NCI-H2081 treated with DMSO at 0.1 percent for 48 hours (cell line): Measurements from ENCODE around the gene TYMP.
"Not testable (repeated sequence)": the region's sequence is repeated elsewhere in the genome, so short reads cannot be mapped to it uniquely, and the experiment has no call there.

Source experiments
- DNase-seq: peaks from one replicate; lab custom pipeline; 2025; lab: John Stamatoyannopoulos, UW

The TYMP gene

DNA sequence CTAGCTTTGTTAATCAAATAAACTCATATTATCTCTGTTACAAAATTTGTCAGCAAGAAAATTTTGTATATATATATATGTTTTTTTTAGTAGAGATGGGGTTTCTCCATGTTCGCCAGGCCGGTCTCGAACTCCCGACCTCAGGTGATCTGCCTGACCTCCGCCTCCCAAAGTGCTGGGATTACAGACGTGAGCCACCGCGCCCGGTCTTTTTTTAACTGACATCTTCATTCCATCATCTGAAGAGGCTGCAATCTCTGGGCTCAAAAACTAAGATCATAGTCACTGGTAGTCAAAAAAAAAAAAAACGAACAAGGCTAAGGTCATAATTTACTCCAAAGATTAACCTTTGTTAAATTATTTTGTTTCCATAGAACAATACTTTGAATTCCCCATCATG, 10.6 kb upstream of the TYMP start:
- DNase-seq, result no peak

DNA sequence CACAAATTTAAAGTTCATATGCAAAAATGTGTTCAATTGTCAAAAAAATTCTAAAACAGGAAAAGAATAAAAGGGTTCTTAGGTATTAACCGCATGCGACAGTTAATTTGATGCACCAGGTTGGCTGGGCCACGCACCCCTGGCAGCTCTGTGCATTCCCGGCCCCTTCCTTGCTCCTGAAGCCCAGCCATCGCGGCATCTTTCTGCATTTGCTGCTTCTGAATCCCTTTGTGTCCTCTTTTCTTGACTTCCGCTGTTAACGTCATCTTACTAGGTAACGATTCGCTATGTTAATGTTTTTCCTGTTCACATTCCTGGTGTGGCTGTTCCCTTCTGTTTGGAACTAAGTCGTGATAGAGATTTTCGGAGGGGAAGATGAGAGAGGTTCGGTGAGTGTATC, 8.0 kb upstream of the TYMP start:
- no peak for DNase-seq

DNA sequence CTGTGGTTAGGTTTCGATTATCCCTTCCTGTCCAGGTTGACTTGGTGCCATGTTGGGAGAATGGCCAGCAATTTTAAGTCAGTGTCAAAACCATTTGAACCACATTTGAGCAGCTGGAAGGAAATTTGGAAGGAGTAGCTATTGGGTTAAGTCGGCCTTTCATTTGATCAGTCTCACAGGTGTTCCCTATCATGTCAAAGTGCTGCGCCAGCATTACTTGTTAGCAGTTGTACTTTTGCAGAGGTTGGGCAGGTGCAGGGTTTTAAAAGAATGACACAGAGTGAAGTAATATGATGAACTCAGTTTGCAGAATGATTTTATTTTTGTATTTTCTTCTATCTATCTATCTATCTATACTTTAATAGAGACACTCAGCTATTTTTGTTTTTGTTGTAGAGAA, 6.4 kb upstream of the TYMP start:
- no peak for DNase-seq

DNA sequence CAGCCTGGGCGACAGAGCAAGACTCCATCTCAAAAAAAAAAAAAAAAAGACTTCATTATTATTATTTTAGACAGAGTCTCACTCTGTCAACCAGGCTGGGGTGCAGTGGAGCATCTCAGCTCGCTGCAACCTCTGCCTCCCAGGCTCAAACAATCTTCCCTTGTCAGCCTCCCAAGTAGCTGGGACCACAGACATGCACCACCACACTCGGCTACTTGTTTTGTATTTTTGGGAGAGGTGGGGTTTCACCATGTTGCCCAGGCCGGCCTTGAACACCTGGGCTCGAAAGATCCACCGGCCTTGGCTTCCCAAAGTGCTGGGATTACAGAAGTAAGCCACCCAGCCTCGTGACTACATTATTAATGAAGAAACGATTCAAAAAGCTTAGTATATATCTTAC, 5.3 kb upstream of the TYMP start:
- no peak for DNase-seq

DNA sequence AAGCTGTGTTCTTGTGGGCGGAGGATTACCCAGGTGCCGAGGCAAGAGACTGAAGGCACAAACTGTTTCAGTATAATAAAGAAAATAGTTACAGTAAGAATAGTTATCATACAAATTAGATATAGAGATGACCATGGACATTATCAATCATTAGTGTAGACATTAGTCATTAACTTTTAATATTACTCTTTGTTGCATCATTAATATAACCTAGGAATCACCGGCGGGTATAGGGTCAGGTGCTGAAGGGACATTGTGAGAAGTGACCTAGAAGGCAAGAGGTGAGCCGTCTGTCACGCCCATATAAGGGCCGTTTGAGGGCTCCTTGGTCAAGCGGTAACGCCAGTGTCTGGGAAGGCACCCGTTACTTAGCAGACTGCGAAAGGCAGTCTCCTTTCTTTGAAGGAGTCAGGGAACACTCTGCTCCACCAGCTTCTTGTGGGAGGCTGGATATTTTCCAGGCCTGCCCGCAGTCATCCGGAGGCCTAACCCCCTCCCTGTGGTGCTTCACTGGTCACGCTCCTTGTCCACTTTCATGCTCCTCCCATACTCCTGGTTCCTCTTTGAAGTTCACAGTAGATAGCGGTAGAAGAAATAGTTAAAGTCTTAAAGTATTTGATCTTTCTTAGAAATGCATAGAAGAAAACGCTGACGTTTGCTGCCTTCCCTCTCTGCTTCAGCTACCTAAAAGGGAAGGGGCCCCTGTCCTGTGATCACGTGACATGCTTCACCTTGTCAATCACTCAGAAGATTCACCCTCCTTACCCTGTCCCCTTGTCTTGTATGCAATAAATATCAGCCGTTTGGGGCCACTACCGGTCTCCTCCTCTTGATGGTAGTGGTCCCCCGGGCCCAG, 4.3 kb upstream of the TYMP start:
- not testable (repeated sequence) for DNase-seq

DNA sequence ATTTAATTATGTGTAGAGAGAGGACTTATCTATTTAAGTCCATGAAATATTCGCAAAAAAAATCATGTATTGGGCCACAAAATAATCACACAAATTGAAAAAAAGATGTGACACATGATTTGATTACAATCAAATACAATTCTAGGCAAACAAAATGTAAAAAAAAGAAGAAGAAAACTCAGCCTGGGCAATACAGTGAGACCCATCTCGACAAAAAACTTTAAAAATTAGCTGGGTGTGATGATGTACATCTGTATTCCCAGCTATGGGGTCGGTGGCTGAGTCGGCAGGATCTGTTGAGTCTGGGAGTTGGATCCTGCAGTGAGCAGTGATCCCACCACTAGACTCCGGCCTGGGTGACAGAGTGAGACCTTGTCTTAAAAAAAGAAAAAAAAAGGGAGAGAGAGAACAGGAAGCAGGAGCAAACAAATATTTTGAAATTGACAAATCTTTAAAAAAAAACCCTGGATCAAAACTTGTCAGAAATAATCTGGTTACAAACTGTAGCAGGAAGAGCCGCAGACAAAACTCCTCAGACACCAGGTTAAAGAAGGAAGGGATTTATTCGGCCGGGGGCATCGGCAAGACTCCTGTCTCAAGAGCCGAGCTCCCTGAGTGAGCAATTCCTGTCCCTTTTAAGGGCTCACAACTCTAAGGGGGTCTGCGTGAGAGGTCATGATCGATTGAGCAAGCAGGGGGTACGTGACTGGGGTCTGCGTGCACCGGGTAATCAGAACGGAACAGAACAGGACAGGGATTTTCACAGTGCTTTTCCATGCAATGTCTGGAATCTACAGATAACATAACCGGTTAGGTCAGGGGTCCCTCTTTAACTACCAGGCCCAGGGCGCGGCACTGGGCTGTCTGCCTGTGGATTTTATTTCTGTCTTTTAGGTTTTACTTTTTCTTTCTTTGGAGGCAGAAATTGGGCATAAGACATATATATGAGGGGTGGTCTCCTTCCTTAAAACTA, 3.3 kb upstream of the TYMP start:
- DNase-seq, result no peak

DNA sequence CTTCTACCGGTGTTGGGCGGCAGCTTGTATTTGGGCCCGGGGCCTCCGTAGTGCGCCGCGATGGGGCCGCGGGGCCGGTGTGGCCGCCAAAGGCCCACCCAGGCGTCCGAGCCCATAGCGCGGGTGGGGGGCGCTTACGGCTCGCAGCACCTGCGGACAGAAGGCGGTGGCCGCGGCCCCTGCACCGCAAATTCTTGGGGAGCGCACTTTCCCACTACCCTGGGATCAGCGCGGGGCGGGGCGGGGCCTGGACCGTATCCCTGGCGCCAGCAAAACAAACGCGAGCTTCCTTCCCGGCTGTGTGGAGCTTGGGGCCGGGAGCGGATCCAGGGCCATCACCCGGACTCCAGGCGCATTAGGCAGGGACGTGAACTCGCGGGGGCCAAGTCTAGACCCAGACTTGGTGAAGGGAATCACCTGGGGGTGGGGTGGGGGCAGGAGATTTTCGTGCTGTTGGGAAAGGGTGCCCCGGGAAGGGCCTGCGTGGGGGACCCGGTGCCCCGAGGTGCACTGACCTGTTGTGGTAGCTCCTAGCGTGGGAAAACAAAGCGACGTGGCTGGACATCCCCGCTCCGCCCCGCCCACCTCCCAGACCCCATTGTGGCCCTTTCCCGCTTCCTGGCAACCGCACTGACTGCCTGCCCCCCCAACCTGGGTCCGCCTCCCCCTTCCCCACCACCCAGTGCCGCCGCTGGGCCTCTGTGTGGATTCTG, 2.3 kb upstream of the TYMP start:
- no peak for DNase-seq

DNA sequence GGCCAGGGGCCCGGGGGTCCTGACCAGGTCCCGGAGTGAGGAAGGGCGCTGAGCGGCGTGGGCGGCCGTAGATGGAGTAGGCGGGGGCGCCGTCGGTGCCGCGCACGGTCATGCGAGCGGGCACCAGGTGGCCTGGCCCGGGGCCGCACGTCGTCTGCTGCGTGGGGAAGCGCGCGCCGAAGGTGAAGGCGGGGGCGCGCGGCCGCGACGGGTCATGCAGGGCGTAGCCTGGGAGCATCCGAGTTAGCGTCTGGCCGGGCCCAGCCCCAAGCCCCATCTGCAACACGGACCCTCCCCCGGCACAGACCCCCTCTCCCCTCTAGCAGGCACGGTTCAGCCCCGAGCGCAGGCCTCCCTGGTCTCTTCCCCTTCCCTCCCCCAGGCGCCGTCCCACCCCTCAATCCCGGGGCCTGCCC, 1.7 kb upstream of the TYMP start:
- no peak for DNase-seq

DNA sequence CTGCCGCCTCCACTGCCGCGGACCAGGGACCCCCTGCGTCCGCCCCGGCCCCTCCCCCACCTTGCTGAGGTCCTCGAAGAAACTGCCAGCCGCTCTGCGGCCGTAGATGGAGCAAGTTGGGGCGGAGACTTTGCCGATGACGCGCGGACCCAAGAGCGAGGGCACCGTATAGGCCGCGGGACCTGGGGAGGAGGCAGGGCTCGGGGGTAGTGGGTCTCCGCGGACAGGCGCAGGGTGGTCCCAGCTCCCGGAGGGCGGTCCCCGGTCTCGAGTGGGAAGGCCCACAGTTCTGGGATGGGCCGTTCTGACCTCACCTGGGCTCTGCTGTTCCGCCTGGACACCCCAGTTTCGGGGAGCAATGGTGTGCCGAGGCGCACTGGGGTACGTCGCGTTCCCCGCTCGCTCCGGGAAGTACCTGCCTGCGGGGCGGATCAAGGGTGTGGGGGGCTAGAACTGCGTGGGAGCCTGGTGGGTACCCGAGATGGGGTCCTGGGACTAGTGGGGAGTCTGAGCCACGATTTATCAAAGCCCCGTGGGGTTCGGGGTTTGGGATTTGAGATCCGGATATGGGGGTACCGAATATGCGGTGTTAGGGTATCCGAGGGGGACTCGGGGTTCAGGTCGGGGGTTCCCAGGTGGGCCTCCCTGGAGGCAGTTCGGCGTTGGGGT, 1.2 kb upstream of the TYMP start:
- no peak for DNase-seq

DNA sequence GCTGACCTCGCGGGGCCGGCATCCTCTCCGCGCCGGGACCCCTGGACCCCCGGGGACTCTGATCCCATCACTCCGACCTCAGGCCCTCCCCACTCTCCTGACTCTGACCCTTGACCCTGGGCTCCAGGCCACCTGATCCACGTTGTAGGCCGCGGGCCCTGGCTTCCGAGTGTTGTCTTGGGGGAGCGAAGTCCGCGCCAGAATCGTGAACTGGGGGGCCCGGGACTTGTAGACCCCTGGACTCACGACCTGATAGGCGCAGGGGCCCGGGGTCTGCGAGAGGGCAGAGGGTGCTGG, 716 bp upstream of the TYMP start:
- DNase-seq, result no peak

DNA sequence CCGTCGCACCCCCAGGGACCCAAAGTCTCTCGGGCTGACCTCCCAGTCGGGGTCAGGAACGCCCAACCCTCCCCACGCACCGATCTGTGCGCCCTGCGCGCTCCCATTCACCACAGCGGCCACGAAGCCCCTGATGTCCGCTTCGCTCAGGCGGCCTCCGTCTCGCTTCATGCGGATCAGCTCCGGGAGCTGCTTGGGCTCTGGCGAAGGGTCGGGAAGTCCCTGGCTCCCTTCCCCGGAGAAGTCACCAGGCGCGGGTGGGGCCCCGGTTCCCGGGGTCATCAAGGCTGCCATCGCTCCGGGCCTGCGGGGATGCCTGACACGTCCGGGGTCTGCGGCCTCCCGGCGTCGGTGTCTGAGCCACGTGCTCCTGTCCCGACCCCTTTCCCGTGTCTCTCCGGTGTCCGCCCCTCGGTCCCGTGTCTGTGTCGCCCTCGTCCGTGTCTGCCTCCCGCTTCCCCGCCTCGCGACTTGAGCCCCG, 356 bp downstream of the TYMP start:
- DNase-seq, result no peak

DNA sequence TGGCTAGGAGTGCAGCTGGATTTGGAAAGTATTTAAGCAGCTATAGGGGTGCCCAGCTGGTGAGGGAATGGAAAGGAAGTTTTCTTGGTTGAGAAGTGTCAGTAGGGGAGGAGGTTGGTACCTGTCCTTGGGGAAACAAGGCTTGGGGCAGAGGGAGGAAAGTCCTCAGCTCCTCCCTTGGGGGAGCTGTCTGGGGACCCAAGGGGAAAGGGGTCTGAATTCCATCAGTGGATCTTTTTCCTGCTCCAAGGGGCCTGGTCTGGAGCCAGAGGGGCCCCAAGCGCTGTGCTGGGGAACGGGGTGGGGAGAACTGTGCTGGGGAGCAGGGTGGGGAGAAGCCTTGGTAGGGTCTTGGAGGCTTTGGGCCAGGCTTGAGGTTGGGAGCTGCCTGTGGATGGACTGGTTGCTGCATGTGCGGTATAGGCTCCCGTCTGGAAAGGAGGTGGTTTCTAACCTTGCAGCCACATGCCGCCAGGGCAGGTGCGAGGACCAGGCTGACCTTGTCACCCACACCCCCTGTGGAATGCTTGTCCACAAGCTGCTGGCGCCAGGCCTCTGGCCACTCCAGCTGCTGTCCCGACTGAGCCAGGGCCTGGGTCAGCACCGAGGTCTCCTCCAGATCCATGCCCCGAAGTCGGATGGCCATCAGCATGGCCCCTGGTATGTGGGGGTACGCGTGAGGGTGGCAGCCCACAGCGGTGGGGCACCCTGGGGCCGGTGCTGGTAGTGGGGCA, 963 bp downstream of the TYMP start:
- DNase-seq, result no peak

DNA sequence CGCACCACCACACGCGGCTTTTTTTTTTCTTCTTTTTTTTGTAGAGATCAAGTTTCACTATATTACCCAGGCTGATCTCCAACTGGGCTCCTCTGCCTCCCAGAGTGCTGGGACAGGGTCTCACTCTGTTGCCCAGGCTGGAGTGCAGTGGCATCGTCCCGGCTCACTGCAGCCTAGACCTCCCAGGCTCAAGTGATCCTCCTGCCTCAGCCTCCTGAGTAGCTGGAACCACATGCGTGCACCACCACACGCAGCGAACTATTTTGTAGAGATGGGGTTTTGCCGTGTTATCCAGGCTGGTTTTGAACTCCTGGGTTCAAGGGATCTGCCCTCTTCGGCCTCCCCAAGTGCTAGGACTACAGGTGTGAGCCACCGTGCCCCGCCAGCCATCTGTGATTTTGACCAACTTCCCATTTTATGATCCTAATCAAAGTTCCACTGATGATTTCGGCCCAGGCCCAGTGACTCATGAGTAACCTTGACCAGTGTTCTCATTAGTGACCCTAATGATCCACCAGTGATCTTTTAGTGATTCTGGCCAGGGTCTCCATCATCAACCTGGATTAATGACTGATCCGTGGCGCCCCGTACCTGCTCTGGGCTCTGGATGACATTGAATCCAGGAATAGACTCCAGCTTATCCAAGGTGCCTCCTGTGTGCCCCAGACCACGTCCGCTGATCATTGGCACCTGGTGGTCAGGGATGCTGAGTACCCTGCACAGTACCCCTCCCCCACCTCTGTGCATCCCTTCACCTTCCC, 1.7 kb downstream of the TYMP start:
- no peak for DNase-seq

DNA sequence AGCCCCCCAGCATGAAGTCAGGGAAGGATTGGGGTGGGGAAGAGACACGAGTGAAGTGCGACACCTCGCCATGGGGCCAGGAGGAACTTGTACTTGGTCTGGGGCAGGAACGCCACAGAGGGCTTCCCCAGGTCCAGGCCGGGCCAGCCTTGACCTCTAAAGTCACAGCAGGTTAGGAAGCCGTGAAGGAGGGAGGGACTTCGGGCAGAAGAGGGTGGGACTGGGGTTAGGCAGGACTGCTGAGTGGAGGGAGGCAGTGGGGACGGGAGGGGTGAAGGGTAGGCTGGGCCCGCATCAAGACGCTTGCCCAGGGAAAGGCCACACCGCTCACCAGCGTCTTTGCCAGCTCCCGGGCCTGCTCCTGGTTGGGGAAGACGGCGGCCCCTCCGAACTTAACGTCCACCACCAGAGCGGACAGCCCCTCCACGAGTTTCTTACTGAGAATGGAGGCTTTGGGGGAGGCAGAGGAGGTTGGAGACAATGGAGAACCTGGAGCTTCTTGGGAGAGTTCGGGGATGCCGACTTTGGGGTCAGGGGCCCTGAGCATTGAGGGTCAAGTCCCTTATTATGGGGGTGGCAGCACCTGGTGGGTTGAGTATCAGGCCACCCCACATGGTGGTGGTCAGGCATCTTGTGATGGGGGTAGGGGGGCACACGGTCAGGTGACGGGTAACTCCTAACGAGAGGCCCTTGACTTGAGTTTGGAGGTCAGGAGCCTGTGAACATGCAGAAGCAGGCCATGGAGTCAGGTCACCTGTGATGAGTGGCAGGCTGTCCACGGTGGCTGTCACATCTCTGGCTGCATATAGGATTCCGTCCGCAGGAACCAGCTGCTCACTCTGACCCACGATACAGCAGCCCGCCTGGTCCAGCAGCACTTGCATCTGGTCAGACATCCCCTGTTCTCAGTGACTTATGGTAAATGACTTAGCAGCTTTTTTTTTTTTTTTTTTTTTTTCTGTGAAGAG, 2.7 kb downstream of the TYMP start:
- DNase-seq, result no peak

DNA sequence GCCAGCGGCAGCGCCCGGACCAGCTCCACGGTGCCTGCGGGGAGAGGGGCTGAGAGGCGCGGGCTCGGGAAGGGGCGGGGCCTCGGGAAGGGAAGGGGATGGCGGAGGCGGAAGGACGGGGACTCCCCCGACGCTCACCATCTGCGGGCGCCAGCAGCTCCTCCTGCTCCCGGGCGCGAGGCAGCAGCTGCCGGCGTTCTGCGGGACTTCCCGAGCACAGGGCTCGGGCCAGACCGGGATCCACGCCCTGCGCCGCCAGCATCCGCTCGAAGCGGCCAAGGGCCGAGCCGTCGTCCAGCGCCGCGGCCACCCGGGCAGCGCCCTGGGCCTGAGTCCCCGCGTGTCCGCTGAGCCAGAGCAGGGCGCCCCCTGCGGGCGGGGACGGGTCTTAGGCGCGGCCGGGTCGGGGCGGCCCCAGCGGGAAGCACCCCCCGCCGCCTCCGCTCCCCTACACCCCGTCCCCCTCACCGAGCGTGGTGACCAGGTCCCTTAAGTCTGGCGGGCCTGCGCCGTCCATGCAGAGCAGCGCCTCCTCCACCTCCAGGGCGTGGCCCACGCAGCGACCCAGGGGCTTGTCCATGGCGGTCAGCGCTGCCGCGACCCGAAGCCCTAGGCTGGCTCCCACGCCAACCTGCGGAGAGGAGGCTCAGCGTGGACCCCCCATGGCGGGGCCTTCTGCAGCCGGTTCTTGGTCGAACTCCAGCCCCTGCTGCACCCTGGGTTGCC, 3.5 kb downstream of the TYMP start:
- DNase-seq, result no peak

DNA sequence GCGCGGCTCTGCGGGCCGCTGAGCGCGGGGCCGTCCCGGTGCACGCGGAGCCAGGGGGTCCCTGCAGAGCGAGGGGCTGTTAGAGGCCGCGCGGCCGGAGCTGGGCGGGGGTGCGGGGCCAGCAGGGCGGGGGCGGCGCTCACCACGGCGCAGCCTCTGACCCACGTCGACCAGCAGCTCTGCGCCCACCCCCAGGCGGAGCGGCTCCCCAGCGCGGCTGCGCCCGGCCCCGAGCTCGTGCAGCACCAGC, 4.0 kb downstream of the TYMP start:
- no peak for DNase-seq

DNA sequence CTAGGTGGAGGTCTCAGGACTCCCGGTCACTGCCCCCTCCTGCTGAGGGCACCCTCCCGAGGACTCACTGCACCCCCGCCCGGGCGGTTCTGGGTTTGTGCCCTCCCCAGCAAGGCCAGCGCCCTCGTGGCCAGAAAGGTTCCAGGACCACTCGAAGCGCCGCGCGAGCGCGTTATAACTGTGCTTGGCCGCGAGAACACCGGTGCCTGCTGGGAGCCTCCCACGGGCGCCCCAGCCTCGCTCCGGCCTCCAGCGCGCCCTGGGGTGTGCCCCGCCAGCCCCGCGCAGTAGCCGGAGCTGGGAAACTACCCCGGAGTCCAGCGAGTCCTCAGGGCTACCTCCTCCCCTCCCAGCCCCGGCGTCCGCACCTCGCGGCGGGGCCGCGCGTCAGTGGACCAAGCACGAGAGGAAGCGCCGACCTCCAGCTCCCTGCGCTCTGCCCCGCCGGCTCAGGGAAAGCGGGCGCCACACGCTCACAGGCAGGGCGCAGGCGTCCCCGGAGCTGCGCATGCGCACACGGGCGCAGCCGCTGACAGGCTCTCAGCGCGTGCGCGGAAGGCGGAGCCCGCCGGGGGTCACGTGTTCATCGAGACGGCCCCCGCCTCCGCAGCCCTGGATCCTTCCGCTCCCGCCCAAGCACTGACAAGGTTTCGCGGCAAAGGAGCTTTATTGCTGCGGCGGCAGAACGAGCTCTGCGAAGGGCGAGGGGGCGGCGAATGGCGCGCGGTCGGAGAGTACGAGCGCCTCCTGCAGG, 4.5 kb downstream of the TYMP start, which contains the start of gene SCO2:
TSS of gene SCO2 (minus strand) at position 495 of the 754 bp plus-strand sequence. CDS start 1,187 bp downstream, outside the sequence.
- peak; percentile 69 for DNase-seq

DNA sequence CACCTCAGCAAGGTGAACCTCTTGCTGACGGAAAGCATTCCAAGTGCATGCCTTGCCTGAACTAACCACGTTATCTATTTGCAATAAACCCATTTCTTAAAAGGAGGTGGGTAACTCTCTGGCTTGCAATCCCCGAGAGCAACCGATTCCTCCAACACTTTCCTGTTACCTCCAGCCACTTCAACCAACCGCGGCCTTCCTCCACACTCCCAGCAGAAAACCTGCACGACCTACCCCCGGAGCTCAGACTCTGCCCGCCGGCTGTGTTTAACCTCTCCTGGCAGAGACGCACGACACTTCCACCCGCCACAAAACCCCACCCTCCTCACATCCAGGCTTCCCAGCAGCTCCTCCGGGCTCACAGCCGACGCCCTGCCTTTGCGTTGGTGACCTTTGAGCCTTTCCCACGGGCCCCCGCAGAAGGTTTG, 5.1 kb downstream of the TYMP start:
- no peak for DNase-seq
